CD4-positive, alpha-beta T cell treated with Interleukin-17A for 4 hours (primary cell): Measurements from ENCODE around the gene LMBRD1.

Source experiments
- DNase-seq: peaks from one replicate; pipeline ENCODE4 v3.0.0-alpha.2; 2020; ENCODE audit warnings: mixed read lengths

The LMBRD1 gene

DNA sequence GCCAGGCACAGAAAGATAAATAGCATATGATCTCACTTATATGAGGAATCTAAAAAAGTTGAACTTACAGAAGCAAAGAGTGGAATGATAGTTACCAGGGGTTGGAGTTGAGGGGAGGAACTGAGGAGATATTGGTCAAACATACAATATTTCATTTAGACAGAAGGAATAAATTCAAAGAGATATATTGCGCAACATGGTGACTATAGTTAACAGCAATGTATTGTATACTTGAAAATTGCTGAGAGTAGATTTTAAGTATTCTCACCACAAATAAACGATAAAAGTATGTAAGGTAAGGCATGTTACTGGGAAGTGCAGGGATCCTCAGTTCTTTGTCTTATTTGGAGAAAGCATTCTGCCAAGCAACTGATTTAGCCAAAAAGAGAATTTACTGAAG lies 171.9 kb downstream of the LMBRD1 start:
- no peak for DNase-seq
